ENCODE data around the gene PDLIM7. TPM values are rescaled to one million over a fixed set of nuclear protein-coding genes. Genes with fewer than 3 reads are reported as not detected.

The PDLIM7 gene
- total and polyA plus RNA-seq, 2 of the 8 experiments (the other 6 are each of a cell fraction or from before 2014, with no cell fraction given), result 67.3 to 94.2 TPM

DNA sequence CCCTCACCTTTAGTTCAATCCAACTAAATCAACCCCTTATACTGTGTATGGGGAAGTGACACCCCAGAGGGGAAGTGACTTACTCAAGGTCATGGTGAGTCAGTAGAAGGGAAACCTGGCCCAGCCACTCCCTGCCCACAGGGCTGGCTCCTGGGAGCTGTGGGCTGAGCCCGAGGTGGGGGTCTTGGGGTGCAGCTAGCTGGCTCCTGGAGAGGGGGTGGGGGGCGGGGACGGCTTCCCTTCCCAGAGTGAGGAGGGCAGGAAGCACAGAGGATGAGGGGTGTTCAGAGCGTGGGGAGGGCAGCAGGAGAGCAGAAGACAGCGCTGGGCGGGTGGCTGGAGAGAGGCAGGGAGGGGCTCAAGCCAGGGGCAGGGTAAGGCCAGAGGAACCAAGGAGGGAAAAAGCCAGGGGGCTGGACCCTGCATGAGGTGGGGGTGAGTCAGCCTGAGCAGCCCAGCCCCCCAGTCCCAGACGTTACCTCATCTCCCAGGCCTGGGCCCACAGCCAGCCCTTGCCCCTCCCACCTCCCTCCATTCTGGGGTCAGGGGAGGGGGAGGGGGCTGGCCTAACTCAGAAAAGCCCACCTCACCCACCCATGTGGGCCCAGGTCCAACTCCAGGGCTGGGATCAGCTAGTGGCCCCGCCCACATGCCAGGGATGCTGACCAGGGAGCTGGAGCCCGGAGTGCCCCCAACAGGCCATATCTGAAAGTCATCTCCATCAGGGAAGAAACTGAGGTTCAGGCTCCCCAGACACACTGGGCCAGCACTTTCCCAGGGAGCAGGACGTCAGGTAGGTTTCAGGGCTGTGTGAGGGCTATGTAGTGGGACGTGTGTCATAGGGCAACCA is 2.8 kb downstream of the PDLIM7 start (continued):
- TF ChIP-seq RAD21 (IDR thresholded peaks at IDR 0.05 in 1 of 2, conservative IDR thresholded peaks at IDR 0.05 in 1 of 2; ENCODE audit: low read depth in 2 of 2, low read length in 2 of 2) (peak in 1 of 2 experiments; percentile 16; a peak in 2 of 4 replicates), SP4 (IDR thresholded peaks at IDR 0.05; ENCODE audit: low read length) (no peak; the same call in 1 of the 2 replicates), POLR2A (IDR thresholded peaks at IDR 0.05; ENCODE audit: control extremely low read depth in 1 of 2, low read depth in 2 of 2, low read length in 2 of 2) (peak in 1 of 2 experiments; percentile 85; a peak in 2 of 3 replicates), JUN (IDR thresholded peaks at IDR 0.05; ENCODE audit: low read depth, low read length) (no peak), RFX5 (IDR thresholded peaks at IDR 0.05; ENCODE audit: borderline replicate concordance, low read depth, low read length) (no peak), TEAD4 (IDR thresholded peaks at IDR 0.05; ENCODE audit: low read depth, low read length) (0 out of 2 replicates have a peak, but pooled peaks have one; percentile 12), CTBP2 (IDR thresholded peaks at IDR 0.05; ENCODE audit: borderline replicate concordance, insufficient read depth, insufficient read length, low read length) (no peak), BACH1 (IDR thresholded peaks at IDR 0.05; ENCODE audit: low read length) (no peak), CHD2 (IDR thresholded peaks at IDR 0.05; ENCODE audit: low read length) (no peak), YY1 (IDR thresholded peaks at IDR 0.05; ENCODE audit: low read depth, low read length) (no peak), KDM4A (IDR thresholded peaks at IDR 0.05; ENCODE audit: low read depth, low read length, severe bottlenecking) (no peak), EZH2 (IDR thresholded peaks at IDR 0.05; ENCODE audit: low read depth, low read length, severe bottlenecking) (no peak), RNF2 (IDR thresholded peaks at IDR 0.05; ENCODE audit: borderline replicate concordance, low read depth, low read length, missing control alignments, poor library complexity, severe bottlenecking) (no peak), BRCA1 (IDR thresholded peaks at IDR 0.05; ENCODE audit: low read depth, low read length) (no peak), EP300 (IDR thresholded peaks at IDR 0.05; ENCODE audit: borderline replicate concordance in 1 of 2, low read depth in 2 of 2, low read length in 2 of 2) (no peak), POU5F1 (IDR thresholded peaks at IDR 0.05; ENCODE audit: low read depth, low read length) (no peak), SIN3A (conservative IDR thresholded peaks at IDR 0.05 in 1 of 2, IDR thresholded peaks at IDR 0.05 in 1 of 2; ENCODE audit: low read depth in 1 of 2, low read length in 2 of 2) (no peak)
- TF ChIP-seq, protein P1, sequence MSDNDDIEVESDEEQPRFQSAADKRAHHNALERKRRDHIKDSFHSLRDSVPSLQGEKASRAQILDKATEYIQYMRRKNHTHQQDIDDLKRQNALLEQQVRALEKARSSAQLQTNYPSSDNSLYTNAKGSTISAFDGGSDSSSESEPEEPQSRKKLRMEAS (IDR thresholded peaks at IDR 0.05), result no peak
- TF ChIP-seq, protein P2, sequence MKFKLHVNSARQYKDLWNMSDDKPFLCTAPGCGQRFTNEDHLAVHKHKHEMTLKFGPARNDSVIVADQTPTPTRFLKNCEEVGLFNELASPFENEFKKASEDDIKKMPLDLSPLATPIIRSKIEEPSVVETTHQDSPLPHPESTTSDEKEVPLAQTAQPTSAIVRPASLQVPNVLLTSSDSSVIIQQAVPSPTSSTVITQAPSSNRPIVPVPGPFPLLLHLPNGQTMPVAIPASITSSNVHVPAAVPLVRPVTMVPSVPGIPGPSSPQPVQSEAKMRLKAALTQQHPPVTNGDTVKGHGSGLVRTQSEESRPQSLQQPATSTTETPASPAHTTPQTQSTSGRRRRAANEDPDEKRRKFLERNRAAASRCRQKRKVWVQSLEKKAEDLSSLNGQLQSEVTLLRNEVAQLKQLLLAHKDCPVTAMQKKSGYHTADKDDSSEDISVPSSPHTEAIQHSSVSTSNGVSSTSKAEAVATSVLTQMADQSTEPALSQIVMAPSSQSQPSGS (IDR thresholded peaks at IDR 0.05; ENCODE audit: low read length), result peak; percentile 55; the same call in 1 of the 2 replicates

All from H1 (cell line).